GM21526 (cell line): ENCODE measurements around the gene GTF3C1.

Experiments
- ATAC-seq: cut with Tn5 transposase; IDR thresholded peaks from one replicate; pipeline ENCODE4 v1.9.1; 2021; ENCODE audit warnings: moderate library complexity; ENCODE audit not compliant: unreplicated experiment, low FRiP score

GTF3C1 gene

DNA sequence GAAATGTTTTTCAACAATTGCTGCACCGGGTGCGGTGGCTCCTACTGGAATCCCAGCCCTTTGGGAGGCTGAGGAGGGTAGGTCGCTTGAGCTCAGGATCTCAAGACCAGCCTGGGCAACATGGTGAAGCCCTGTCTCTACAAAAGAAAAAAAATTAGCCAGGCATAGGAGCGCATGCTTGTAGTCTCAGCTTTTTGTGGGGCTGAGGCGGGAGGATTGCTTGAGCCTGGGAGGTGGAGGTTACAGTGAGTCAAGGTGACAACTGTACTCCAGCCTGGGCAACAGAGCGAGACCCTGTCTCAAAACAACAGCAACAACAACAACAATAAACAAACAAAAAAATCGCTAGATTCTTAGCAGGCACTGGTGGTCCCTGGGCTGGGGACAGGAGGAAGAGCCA, 119.2 kb downstream of the GTF3C1 start:
- no peak for ATAC-seq

DNA sequence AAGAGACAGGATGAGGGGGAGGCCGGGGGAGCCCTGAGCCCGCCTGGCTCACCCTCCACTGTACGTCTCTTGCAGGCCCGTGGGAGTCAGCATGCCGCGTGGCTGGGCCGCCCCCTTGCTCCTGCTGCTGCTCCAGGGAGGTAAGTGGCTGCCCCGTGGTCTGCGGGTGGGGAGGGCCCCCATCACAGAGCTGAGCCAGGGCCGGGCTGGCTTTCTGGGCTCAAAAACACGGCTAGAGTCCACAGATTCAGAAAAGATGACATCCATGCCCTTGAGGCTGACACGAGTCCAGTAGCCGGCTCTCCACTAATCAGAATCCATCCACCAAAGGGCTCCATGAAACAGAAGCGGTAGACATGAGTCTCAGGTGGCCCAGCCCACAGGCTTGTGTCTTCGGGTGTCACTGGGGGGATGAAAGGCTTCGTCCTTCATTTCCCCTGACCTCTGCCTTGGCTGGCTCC, 119.7 kb downstream of the GTF3C1 start:
- ATAC-seq: no peak

DNA sequence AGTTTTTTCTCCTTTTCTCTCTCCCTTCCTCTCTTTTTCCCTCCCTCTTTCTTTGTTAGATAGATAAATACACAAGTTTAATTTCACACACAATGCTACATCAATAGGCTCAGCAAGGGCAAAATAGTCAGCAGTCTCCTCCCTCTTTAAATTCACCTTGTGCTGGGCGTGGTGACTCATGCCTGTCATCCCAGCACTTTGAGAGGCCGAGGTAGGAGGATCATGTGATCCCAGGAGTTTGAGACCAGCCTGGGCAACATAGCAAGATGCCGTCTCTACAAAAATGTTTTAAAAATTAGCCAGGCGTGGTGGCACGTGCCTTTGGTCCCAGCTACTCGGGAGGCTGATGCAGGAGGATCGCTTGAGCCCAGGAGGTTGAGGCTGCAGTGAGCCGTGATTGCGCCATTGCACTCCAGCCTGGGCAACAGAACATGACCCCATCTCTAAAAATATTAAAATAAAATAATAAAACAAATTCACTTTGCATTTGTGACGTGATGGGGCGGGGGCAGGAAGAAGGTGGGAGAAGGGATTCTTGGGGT, 120.3 kb downstream of the GTF3C1 start:
- ATAC-seq: no peak

DNA sequence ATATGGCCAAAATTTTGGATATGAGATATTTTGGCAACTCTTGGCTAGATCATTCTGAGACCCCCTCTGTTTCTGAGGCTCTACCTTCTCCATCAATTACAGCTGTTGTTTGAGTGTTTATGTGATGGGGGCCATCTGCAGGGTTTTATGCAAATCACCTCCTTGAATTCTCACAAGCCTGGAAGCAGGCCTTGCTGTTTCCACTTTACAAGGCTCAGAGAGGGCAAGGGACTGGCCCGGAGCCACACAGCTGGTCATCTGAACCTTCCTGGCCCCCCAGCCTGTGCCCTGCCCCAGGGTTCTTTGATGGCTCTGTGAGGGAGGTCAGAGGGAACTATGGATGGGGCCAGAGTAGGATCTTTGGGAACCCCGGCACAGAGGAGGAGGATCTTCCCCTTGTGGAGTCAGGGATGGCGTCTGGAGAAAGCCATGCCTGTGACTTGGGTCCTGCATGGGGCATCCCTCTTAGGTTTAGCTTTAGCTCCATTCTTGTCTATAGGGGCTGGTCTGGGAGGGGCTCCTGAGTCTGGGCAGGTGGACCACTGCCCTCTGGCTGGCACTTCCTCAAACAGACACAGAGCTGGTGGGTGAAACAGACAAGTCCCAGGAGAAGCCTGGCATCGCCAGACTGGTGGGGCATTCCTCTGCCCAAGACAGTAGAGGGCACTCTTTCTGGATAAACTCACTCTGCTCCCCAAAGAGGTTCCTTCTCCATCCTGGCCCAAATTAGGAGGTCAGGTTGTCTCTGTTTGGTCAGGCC, 121.5 kb downstream of the GTF3C1 start:
- ATAC-seq: no peak

DNA sequence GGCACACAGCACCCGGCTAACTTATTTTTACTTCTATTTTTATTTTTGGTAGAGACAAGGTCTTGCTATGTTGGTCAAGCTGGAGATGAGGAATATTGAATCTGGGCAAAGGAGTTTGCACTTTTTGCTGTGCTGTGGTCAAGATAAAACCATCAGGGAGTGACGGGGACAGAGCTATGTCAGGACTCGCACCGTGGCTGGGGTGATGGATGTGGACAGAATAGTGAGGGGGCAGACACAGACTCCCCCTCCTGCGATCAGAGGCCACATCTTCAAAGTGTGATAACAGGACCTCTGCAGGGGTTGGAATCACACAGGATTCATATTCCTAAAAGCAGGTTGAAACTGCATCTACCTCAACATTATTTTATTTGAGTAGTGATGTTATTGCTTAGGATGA, 122.2 kb downstream of the GTF3C1 start:
- no peak for ATAC-seq

DNA sequence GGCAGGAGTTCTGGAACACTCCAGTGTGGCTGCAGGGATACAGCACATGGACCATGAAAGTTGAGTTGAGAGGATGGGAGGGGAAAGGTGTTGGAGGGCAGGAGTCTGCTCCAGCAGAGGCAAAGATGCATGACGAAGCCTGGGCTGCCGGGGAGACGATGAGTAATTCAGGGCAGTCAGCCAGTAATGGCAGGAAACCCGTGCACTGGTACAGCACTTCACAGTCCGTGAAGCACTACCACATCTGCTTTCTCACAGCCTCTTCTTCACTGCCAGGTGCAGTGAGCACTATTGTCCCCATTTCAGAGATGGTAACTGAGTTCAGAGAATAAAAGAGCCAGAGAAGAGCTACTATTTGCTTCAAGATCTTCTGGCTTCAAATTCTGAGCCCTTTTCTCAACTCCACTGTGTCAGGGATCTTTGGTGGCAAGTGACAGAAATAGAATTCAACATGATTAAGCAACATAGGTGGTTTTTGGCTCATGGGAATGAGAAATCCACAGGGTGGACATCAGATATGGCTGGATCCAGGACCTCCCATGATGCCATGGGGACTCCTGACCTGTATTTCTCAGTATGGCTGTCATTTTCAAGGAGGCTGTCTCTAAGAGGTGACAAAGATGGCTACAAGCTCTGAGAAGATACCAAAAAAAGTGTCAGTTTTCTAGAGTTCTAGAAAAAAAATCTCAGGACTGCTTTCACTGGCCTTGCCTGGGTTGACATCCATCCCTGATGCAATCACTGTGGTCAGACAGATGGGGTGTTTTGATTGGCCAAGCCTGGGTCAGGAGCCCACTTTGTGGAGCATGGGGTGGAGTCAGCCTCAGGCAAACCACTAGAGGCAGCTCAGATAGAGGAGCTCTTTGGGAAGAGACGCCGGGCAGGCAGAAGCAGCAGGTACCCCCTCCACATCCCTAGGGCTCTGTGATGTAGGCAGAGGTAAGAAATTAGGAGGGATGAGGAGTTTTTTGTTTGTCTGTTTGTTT, 123.0 kb downstream of the GTF3C1 start:
- peak; percentile 74 for ATAC-seq

DNA sequence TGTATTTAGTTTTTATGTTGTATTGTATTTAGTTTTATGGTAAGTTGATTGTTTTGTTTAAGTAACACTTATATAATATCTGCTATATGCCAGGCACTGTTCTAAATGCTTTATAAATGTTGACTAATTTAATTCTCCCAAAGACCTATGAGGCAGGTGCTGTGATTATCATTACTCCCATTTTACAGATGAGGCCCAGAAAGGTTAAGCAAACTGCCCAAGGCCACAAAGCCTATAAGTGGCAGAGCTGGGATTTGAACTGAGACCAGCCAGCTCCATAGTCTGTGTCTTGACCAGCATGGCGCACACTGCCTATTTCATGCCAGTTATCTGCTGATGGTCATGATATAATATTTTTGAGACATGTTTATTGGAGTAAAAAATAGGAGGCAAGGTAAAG, 123.8 kb downstream of the GTF3C1 start:
- no peak for ATAC-seq

DNA sequence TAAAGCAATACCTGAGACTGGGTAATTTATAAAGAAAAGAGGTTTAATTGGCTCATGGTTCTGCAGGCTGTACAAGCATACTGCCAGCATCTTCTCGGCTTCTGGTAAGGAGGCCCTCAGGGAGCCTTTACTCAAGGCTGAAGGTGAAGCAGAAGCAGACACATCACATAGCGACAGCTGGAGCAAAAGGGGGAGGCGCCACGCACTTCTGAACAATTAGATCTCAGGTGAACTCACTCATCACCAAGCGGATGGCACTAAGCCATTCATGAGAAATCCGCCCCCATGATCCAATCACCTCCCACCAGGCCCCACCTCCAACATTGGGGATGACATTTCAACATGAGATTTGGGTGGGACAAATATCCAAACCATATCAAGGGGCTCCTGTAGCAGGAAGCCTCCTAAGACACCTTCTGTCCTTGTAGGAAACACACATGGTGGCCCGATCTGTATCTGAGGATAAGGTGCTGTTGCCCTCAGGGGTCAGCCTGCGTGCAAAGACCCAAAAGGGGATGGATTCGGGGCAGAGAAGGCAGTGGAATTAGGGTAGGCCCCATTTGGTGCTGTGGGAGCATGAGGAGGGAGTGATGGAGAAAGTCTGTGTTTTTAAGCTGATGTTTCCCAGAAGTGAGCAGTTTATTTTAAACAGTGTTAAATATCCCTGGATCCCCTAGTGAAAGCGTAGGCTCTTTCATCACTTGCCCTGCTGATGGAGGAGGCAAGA, 124.8 kb downstream of the GTF3C1 start:
- no peak for ATAC-seq

DNA sequence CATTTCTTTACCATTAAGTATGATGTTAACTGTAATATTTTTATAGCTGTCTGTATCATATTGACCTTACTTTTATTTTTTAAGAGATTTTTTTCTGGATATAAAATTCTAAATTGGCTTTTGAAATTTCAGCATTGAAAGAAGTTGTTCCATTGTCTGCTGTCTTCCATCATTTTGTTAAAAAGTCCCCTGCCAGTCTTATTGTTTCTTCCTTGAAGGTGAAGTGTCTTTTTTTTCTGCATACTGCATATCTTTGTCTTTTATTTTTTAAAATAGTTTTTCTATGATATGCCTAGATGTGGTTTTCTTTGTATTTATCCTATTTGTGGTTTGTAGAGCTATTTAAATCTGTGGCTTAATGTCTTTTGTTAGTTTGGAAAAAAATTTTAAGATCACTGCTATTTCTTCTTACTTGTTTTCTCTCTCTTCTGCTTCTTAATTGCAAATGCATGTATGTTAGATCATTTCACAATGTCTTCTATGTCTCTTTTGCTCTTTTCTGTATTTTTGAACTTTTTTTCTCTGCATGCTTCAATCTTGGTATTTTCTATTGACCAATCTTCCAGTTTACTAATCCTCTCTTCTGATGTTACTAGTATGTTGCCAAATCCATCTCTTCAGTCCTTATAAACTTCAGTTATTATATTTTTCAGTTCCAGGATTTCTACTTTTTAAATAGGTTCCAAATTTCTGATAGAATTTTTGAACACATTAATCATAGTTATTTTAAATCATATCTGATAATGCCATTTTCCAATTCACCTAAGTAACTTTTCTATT, 127.6 kb downstream of the GTF3C1 start:
- ATAC-seq: no peak

DNA sequence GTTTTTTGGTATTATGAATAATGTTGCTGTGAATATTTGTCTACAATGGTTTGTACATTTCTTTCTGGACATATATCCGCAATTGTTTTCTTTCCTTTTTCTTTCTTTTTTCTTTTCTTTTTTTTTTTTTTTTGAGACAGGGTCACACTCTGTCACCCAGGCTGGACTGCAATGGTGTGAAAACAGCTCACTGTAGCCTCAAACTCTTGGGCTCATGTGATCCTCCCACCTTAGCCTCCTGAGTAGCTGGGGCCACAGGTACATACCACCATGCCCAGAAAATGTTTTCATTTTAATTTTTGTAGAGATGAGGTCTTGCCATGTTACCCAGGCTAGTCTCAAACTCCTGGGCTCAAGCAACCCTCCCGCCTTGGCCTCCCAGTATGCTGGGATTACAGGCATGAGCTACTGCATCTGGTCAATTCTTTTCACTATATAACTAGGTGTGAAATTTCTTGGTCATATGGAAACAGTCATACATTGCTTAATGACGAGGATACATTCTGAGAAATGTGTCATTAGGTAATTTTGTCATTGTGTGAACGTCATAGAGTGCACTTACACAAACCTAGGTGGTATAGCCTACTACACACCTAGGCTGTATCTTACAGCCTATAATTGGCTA, 132.6 kb downstream of the GTF3C1 start:
- no peak for ATAC-seq

DNA sequence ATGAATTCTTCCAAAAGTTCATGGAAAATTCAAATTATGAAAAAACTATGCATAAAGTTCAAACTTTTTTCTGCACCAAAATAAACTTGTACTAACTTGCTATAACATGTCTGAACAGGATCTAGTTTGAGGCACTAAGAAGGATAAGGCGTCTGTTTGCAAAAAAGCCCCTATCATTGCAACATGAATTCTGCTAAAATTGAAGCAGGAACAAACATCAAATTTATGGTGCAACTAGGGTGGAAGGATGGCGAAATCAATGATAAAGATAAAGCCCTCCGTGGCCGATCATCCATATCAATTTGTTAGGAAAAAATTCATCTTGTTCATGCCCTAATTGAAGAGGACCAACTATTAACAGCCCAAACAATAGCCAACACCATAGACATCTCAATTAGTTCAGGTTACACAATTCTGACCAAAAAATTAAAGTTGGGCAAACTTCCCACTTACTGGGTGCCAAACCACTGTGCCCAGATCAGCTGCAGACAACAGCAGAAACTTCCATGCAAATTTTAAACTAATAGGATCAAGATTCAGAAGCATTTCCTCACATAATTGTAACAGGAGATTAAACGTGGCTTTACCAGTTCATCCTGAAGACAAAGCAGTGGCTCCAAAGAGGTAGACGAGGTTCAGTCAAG, 134.8 kb downstream of the GTF3C1 start:
- no peak for ATAC-seq

DNA sequence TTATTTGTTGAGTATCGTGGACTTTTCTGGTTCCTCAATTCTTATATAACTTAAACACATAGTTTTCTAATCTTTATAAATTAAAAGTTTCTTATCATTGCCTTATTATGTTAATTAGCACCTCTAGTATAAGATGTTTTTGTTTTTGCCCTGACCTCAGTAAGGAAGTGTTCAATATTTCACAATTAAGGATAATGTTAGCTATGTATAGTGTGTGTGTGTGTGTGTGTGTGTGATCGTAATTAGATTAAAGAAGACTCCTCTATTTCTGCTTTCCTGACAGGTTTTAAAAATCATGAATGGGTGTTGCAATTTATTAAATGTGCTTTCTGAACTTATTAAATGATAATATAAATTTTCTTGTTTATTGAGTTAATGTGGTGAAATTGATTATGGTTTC, 135.8 kb downstream of the GTF3C1 start:
- no peak for ATAC-seq

DNA sequence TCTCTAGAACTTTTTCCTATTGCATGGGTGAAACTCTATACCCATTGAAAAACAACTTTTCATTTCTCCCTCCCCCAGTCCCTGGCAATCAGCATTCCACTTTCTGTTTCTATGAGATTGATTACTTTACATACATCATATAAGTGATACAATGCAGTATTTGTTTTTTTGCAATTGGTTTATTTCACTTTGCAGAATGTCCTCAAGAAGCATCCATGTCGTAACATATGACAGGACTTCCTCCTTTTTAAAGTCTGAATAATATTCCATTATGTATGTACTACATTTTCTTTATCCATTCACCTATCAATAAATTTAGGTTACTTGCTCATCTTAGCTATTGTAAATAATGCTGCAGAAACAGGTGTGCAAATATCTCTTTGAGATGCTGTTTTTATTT, 139.0 kb downstream of the GTF3C1 start:
- ATAC-seq: no peak
